Mesodermal cell (in vitro differentiated cells): ENCODE data around the gene IL17F. TPM values are rescaled to one million over a fixed set of nuclear protein-coding genes. Genes with fewer than 3 reads are reported as not detected.

Experiments
- H3K27ac ChIP-seq: 2 replicates; pipeline ENCODE4 v1.7.0; 2013; ENCODE audit warnings: mild to moderate bottlenecking, low read depth, low read length, moderate library complexity; ENCODE audit not compliant: severe bottlenecking
- H3K36me3 ChIP-seq: 2 replicates; pipeline ENCODE4 v1.7.1; 2013; ENCODE audit warnings: mild to moderate bottlenecking, low read length, moderate library complexity; ENCODE audit not compliant: control insufficient read depth, insufficient read depth
- H3K4me1 ChIP-seq: one replicate; pipeline ENCODE4 v1.7.1; 2013; ENCODE audit warnings: mild to moderate bottlenecking, low read length; ENCODE audit not compliant: insufficient read depth, control insufficient read depth, poor library complexity, severe bottlenecking
- H3K4me3 ChIP-seq: 2 replicates; pipeline ENCODE4 v1.7.0; 2013; ENCODE audit warnings: low read length, control low read depth, mild to moderate bottlenecking; ENCODE audit not compliant: insufficient read depth, poor library complexity, severe bottlenecking; ENCODE audit errors: extremely low read depth
- H3K9me3 ChIP-seq: 2 replicates; pipeline ENCODE4 v1.7.1; 2013; ENCODE audit warnings: mild to moderate bottlenecking, low read length, moderate library complexity; ENCODE audit not compliant: control insufficient read depth
- WGBS, 2 experiments: methylation state at CpG; one replicate each; pipeline ENCODE4 v1.1.5; 2013; ENCODE audit warnings: missing lambda C conversion rate in 2 of 2; ENCODE audit not compliant: insufficient coverage in 2 of 2; 5-methylcytosine and 5-hydroxymethylcytosine counted together
- polyA plus RNA-seq, 2 experiments: library from polyadenylated mRNA; stranded (reverse); fragments of 50-300 nt; gene quantifications; one replicate each; pipeline ENCODE4 v1.2.3, GENCODE V29; 2013

The IL17F gene
- polyA plus RNA-seq (2013, experiment 1 of 2), result not detected
- polyA plus RNA-seq (2013, experiment 2 of 2), result not detected

DNA sequence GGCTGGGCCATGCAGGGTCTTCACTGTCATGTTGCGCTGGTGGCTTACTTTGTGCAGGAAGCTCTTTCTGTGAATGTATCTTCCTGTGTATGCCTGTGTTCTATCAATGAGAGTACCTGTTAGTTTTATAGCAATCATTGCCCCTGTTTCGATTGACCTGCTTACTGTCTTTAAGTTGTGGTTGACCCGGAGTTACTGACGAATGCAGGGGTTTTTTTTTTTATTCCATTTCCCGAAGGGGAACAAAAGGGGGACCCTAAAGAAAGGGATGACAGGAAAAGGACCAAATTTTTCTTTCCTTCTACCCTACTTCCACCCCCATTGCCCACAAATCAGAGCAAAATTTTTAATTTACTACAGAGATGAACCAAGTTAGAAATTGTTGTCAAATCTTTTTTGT is at the start of gene IL17F:
Gene IL17F (minus strand): TSS at position 101 of the 400 bp plus-strand sequence. CDS start 71 bp downstream, at position 30.
- peaks cover 4% of the 10 kb centered on the region for H3K9me3 ChIP-seq
- no peak within 1 kb of the TSS for H3K4me3 ChIP-seq
- H3K27ac ChIP-seq, result no peak within 1 kb of the TSS
- no peaks in the 10 kb centered on the region for H3K4me1 ChIP-seq
- WGBS, 2 experiments, result 88 to 100% methylated on average over 2 to 4 of the region's 5 CpGs
- no peaks in the 10 kb centered on the region for H3K36me3 ChIP-seq

DNA sequence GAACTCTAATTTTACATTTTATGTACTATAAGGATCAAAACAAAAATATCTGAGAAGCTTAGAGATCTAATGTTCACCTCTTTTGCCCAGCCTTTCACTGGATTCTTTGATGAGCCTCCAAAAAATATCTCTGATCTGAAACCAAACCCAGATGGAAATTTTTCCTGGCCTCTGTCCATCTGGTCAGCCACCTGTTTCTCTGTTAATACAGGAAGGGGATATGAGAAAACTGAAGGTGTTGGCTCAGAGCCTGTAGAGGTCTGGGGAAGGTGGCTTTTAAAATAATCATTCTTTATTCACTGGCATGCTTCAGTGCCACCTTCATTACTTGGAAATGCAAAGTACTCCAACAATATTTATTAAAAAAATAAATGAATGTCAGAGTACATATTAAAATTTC is 48.8 kb upstream of the IL17F start:
- no peak overlapping the region for H3K27ac ChIP-seq
- no peak overlapping the region for H3K4me3 ChIP-seq
- H3K9me3 ChIP-seq, result peaks cover 3% of the 10 kb centered on the region
- no peaks in the 10 kb centered on the region for H3K36me3 ChIP-seq
- H3K4me1 ChIP-seq, result no peaks in the 10 kb centered on the region

DNA sequence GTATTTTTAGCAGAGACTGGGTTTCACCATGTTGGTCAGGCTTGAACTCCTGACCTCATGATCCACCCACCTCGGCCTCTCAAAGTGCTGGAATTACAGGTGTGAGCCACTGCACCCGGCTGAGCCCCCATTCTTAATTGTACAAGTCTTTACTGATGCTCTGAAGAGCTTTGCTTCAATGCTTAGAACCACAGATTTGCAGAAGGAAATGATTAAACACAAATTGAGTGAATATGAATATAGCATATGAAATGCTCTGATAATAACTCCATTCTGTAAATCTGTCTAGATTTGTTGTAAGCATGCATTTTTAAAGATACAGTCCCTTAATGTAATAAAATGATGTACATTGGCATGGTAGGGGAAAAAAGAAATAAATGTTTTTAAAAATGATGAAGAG is 44.5 kb upstream of the IL17F start:
- H3K36me3 ChIP-seq, result no peaks in the 10 kb centered on the region
- H3K27ac ChIP-seq, result no peak overlapping the region
- no peaks in the 10 kb centered on the region for H3K9me3 ChIP-seq
- peaks cover 3% of the 10 kb centered on the region for H3K4me1 ChIP-seq
- 100% methylated on average over 2 of the region's 2 CpGs; no CpG with 5 or more reads in 1 of the 2 experiments for WGBS, 2 experiments
- H3K4me3 ChIP-seq, result no peak overlapping the region

DNA sequence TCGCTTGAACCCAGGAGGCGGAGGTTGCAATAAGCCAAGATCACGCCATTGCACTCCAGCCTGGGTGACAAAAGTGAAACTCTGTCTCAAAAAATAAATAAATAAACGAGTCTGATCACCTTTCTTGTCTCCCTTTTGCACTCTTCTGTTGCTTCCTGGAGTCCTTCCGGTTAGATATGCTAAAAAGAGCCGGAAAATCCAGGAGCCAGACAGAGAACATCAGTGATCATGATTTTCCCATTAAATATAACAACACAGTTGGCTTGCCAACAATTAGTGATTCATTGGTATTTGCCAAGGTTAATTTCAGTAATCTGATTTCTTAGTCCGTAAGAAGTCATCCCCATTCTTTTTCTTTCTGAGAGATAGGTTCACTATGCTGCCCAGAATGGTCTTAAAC is 43.9 kb upstream of the IL17F start:
- 92 to 100% methylated on average over 5 to 7 of the region's 7 CpGs for WGBS, 2 experiments
- no peak overlapping the region for H3K4me3 ChIP-seq
- H3K4me1 ChIP-seq, result peaks cover 6% of the 10 kb centered on the region
- H3K27ac ChIP-seq, result no peak overlapping the region
- no peaks in the 10 kb centered on the region for H3K36me3 ChIP-seq
- H3K9me3 ChIP-seq, result no peaks in the 10 kb centered on the region

DNA sequence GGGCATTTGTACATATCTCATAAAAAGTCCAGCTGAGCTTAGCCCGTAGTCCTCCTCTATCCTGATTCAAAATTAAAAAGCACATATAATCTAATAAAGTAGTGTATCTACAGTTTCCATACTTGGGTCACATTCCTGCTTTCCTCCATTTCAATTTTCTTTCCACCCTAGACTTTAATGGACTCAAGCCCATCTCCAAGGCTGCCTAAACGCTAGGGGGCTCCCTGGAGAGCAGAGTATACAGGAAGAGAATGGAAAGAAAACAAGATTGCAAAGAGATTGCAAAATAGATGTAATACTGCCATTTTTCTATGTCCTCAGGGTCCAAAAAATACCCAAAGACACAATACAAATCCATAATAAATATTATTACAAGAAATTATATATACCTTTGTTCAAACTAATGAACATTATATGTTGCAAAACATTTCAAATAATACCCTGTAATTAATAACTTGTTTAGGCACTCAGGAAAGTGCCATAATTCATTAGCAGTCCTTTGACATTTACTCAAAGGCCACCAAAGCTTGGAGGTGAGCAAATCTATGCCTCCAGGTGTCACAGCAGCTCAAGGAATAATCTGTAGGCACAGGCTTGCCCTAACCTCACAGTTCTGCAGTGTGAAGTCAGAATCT is 42.6 kb upstream of the IL17F start:
- H3K4me1 ChIP-seq, result peaks cover 10% of the 10 kb centered on the region
- H3K36me3 ChIP-seq, result peaks cover 11% of the 10 kb centered on the region
- WGBS, 2 experiments, result no CpG with 5 or more reads among the region's 2 CpGs
- H3K9me3 ChIP-seq, result no peaks in the 10 kb centered on the region
- no peak overlapping the region for H3K4me3 ChIP-seq
- H3K27ac ChIP-seq, result no peak overlapping the region

DNA sequence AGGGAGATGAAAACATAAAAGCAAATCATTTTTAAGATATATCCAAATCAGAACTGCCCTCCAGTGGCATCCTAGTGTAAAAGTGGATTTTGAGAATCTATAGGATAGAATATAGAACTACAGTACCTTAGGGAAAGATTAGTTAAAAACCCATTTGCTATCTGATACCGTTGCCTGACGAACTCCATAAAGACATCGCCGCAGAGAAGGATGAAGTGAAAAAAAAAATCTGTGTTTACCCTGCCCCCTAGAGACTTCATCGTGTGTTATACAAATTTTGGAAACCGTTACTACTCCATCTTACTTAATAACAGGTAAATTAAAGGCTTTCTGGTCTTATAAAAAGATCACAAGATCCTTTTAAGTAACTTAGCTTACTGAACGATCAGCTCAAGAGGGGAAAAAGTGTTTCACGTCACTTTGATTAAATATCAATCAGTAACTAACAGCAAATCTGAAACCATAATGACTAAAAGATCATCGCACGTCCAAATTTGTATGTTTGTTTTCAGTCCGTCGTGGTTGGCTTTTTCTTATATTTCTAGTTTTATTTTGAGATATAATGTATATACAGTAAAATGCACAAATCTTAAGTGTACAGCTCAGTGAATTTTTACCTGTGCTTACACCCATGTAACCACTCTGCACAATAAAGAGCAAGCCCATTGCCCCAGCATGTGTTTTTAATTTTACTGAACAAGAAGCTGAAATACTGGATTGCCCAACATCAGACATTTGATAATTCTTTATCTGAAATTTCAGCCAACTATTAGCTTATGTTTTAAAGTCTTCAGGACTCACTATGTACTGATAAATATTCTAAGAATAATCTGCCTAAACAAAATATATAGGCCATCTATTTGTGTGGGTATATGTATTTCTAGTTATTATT is 41.1 kb upstream of the IL17F start:
- Histone ChIP-seq H3K9me3 (no peaks in the 10 kb centered on the region), H3K27ac (peak overlapping the region; percentile 16), H3K4me3 (peak overlapping the region; percentile 76), H3K36me3 (peaks cover 26% of the 10 kb centered on the region), H3K4me1 (peaks cover 10% of the 10 kb centered on the region)
- 40 to 43% methylated on average over 1 of the region's 12 CpGs for WGBS, 2 experiments

DNA sequence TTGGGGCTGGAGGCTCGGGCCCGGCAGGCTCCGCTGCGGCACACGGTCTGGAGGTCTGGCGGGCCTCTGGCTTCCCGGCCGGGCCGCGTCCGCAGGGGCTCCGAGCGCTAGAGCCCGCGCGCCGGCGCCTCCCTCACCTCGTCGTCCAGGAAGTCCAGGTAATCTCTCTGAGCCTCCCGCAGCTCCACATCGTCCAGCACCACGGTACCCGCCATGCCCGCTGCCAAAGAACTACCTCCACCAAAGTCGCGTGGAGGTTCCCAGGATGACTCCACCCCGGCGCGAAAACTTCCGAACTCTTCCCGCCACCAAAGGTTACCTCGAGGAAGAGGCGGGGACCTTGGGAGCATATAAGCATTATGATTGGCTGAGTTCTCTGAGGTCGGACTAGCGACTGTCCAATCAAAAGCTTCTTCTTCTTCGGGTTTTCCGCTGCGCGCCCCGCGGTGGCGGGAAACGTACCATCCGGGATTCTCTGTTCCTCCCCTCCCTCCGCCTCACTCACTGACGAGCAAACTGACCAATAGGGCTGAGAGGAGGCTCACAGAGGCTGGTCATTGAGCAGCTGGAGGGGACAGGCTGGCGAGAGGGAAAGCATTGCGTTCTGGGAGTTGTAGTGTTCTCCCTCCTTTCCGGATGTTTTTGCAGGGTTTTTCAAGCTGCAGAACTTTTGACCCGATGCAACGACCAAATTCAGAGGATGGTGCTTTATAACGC is 40.3 kb upstream of the IL17F start, which contains the start of gene MCM3:
Gene MCM3 (minus strand): TSS at position 283 of the 717 bp plus-strand sequence. CDS start 68 bp downstream, at position 215.
- WGBS, 2 experiments, result 0% methylated on average over 30 to 36 of the region's 53 CpGs
- H3K4me1 ChIP-seq, result peaks cover 10% of the 10 kb centered on the region

DNA sequence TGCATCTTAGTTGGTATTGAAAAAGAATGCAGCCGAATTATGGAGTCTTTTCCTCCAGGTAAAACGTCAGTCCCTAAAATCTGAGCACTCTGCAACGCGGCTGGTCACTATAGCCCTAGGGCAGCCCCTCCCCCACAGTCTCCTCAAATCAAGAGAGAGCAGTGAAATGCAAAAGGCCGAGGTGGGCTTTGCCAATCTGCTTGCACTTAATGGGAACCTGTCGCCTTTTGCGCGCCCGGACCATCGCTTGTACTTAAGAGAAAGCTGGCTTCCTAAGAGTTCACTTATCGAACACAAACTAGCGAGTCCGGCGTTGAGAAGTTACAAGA is 39.8 kb upstream of the IL17F start:
- 0% methylated on average over 12 to 14 of the region's 14 CpGs for WGBS, 2 experiments
- Histone ChIP-seq H3K4me3 (peak overlapping the region; percentile 76), H3K4me1 (peaks cover 10% of the 10 kb centered on the region), H3K36me3 (peaks cover 39% of the 10 kb centered on the region), H3K9me3 (no peaks in the 10 kb centered on the region), H3K27ac (peak overlapping the region; percentile 85)

More for the DNA sequence above, 40.3 kb upstream of the IL17F start, which contains the start of gene MCM3:
- no peaks in the 10 kb centered on the region for H3K9me3 ChIP-seq
- H3K36me3 ChIP-seq, result peaks cover 34% of the 10 kb centered on the region
- H3K27ac ChIP-seq, result peak within 1 kb of the TSS; percentile 85
- H3K4me3 ChIP-seq, result peak within 1 kb of the TSS; percentile 76

DNA sequence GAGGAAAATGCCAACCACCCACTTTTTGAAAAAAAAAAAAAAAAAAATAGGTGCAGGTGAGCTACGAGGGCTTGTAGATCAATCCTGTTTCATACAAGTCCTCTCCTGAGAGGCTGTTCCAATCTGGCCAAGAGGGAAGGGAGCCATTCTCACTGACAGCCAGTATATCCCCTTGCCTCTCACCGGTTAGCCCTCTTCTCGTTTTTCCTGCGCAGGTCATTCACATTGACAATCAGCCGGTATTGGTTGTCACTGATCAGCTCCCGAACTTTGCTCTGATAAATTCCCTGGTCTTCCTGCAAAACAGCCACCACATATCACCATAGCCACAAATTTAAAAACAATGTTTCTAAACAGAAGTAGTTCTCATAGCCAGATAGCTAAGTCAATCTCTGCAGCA is 38.8 kb upstream of the IL17F start:
- Histone ChIP-seq H3K36me3 (peaks cover 49% of the 10 kb centered on the region), H3K4me1 (peaks cover 10% of the 10 kb centered on the region), H3K4me3 (peak overlapping the region; percentile 76), H3K27ac (no peak overlapping the region), H3K9me3 (no peaks in the 10 kb centered on the region)
- WGBS, 2 experiments, result 63% methylated on average over 6 of the region's 6 CpGs

DNA sequence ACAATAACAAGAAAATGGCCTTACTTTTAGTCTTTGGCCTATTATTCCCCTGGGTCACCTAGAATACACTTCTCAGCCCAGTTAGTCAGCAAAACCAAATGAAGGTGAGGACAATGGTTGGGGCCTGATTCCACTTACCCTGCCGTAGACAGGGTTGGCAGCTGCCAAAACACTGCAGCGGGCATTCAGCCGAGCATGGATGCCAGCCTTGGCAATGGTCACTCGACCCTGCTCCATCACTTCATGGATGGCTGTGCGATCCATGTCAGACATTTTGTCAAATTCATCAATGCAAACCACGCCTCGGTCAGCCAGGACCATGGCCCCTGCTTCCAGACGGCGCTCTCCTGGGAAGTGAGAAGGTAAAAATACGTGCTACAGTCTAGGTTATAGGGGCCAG is 31.8 kb upstream of the IL17F start:
- Histone ChIP-seq H3K9me3 (no peaks in the 10 kb centered on the region), H3K27ac (no peak overlapping the region), H3K4me1 (no peaks in the 10 kb centered on the region), H3K4me3 (no peak overlapping the region), H3K36me3 (peaks cover 97% of the 10 kb centered on the region)
- 97 to 99% methylated on average over 10 of the region's 10 CpGs for WGBS, 2 experiments
